M059J (cell line): ENCODE results near the gene EVA1C. TPM values are rescaled to one million over a fixed set of nuclear protein-coding genes. Genes with fewer than 3 reads are reported as not detected.
"Not testable (repeated sequence)": the region's sequence is repeated elsewhere in the genome, so short reads cannot be mapped to it uniquely, and the experiment has no call there.

Experiments
- DNase-seq: peaks from one replicate; pipeline ENCODE4 v3.0.0-alpha.2; 2012; ENCODE audit warnings: low read depth
- total RNA-seq: library from RNA; depleted of rRNA; stranded (reverse); fragments of >200 nt; shearing (Covaris generic); gene quantifications from 2 replicates; pipeline ENCODE4 v1.2.3, GENCODE V29; 2014

The EVA1C gene
- total RNA-seq, 1 experiment from 2014 or later: 10.4 TPM

DNA sequence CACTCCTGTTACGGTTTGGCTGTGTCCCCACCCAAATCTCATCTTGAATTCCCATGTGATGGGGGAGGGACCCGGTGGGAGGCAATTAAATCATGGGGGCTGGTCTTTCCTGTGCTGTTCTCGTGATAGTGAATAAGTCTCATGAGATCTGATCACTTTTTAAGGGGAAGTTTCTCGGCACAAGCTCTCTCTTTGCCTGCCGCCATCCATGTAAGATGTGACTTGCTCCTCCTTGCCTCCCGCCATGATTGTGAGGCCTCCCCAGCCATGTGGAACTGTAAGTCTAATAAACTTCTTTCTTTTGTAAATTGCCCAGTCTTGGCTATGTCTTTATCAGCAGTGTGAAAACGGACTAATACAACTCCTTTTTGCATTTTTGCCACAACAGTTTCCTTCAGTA lies 118.3 kb downstream of the EVA1C start:
- not testable (repeated sequence) for DNase-seq

DNA sequence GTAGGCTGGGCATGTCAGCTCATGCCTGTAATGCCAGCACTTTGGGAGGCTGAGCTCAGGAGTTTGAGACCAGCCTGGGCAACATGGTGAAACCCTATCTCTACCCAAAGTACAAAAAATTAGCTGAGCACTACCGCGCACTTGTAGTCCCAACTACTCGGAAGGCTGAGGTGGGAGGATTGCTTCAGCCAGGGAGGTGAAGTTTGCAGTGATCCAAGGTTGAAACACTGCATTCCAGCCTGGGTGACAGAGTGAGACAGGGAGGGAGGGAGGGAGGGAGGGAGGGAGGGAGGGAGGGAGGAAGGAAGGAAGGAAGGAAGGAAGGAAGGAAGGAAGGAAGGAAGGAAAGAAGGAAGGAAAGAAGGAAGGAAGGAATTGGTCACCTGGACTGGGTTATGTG lies 119.1 kb downstream of the EVA1C start:
- not testable (repeated sequence) for DNase-seq

DNA sequence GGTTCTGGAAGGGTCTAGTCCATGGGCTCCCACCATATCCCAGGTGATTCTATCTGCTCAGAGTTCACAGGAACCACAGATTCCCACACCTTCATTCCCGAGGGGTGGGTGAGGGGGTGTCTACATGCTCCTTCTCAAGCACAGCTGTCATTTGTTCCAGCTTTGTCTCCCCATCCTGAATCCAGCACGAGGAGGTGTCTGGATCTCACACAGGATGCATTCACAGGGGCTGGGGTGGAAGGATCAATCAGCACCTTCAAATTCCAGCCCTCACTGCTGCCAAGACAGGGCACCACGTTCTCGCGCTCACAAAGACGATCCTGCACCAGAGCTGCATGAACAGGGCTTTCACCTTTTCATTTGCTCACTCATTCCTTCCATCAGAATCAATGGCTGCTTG lies 120.1 kb downstream of the EVA1C start:
- DNase-seq: no peak

DNA sequence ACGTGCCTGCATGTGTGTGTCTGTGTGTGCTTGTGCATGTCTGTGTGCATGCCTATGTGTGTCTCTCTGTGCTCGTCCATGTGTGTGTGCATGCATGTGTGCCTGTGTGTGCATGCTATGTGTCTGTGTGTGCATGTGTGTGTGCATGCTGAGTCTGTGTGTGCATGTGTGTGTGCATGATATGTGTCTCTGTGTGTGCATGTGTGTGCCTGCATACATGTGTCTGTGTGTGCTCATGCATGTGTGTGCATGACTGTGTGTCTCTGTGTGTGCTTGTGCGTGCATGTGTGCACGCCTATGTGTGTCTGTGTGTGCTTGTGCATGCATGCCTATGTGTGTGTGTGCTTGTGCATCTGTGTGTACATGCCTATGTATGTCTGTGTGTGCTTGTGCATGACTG lies 120.5 kb downstream of the EVA1C start:
- DNase-seq: no peak

- no peak for DNase-seq
Observed at GRCh38 chr21:32533611-32534010, 121.1 kb downstream of the EVA1C start.

GRCh38 chr21:32534113-32534512 lies 121.6 kb downstream of the EVA1C start:
- DNase-seq: no peak

- no peak for DNase-seq
Observed at GRCh38 chr21:32535612-32536011, 123.1 kb downstream of the EVA1C start.

GRCh38 chr21:32537569-32537881 lies 125.0 kb downstream of the EVA1C start:
- no peak for DNase-seq

DNA sequence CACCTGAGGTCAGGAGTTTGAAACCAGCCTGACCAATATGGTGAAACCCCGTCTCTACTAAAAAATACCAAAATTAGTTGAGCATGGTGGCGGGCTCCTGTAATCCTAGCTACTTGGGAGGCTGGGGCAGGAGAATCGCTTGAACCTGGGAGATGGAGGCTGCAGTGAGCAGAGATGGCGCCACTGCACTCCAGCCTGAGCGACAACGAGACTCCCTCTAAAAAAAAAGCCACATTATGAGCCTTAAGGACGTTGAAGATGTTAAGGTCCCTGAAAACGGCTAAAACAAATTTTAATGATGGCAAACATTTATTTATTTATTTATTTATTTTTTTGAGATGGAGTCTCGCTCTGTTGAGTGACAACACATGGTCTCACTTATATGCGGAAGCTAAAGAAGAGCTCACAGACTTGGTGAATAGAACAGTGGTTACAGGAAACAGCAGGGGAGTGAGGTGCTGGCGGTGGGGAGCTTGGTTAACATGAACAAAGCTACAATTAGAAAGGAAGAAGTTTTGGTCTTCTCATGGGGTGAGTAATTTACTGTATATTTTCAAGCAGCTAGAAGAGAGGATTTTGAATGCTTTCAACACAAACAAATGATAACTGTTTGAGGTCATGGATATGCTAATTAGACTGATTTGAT lies 125.8 kb downstream of the EVA1C start:
- no peak for DNase-seq

- DNase-seq: no peak
Observed at GRCh38 chr21:32539378-32539777, 126.9 kb downstream of the EVA1C start.

GRCh38 chr21:32543056-32543455 lies 130.6 kb downstream of the EVA1C start:
- not testable (repeated sequence) for DNase-seq

- DNase-seq: no peak
Observed at GRCh38 chr21:32543975-32544374, 131.5 kb downstream of the EVA1C start.

GRCh38 chr21:32544697-32545096 lies 132.2 kb downstream of the EVA1C start:
- DNase-seq: no peak

DNA sequence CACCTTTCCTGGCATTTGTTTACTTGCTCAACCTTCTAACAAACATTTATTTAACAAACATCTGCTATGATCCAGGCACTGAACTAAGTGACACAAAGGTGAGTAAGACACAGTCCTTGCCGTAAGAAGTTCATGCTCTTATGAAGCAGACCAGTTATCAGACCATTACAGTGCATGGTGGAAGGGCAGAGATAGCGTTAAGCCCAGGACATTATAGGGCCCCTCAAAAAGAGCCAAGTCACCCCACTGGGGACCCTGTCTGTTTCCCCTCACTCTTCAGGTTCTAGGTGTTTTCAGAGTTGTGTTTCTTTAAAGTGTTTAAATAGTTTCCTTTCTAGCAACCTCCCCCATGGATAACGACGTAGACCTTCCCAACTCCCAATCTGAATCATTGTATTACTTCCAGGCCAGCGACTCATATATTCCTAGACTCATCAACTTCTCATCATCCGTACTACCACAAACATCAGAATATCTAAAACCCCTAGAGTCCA lies 133.5 kb downstream of the EVA1C start:
- DNase-seq: peak; percentile 81

- DNase-seq: no peak
Observed at GRCh38 chr21:32547018-32547417, 134.5 kb downstream of the EVA1C start.

DNA sequence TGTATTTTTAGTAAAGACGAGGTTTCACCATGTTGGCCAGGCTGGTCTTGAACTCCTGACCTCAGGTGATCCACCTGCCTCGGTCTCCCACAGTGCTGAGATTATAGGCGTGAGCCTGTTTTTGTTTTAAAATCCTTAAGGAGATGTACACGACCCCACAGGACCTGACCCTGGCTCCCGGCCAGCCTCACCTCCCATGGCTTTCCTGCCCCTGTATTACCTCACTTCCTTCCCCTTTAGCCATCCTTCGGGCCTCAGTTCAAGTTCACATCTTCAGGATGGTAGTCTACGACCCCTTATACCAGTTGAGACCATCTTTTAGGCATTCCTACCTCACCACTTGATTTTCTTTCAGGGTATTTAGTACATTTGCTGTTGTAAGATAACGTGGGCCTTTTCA lies 136.5 kb downstream of the EVA1C start:
- no peak for DNase-seq

DNA sequence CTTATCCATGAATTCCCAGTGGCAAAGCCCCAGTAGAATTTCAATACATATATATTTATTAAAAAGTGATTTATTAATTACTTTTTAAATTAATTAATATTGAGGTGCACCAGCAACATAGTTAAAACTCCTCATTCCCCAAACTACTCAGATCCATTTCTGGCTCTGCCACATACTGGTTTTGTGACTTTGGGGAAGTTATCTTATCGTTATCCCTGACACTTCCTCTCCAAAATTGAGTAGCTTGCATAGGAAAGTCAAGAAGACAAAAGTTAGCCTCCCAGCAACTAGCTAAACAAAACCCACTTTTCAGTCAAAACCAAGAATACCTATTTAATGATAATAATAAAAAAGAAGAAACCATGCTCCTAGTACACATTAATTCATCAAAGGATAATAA lies 136.9 kb downstream of the EVA1C start:
- DNase-seq: no peak

- DNase-seq: no peak
Observed at GRCh38 chr21:32549886-32550285, 137.4 kb downstream of the EVA1C start.

- DNase-seq: no peak
Observed at GRCh38 chr21:32554832-32555638, 142.5 kb downstream of the EVA1C start.

DNA sequence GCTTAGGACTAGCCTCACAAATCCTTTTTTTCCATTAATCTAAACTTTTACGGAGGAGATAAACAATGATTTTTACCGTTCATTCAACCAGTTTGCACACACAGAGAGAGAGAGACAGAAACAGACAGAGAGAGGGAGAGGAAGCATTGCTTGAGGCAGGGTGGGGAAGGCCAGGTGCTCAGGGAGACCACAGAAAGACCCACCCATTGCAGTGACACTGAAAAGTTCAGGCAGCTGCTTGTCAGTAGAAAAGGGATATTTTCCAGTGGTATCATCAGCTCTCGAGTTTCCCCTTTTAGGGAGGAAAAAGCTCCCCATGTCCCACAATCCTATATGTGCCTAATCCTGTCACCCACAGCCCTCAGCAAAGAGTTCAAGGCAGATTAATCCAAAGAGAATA lies 145.6 kb downstream of the EVA1C start:
- DNase-seq: no peak

DNA sequence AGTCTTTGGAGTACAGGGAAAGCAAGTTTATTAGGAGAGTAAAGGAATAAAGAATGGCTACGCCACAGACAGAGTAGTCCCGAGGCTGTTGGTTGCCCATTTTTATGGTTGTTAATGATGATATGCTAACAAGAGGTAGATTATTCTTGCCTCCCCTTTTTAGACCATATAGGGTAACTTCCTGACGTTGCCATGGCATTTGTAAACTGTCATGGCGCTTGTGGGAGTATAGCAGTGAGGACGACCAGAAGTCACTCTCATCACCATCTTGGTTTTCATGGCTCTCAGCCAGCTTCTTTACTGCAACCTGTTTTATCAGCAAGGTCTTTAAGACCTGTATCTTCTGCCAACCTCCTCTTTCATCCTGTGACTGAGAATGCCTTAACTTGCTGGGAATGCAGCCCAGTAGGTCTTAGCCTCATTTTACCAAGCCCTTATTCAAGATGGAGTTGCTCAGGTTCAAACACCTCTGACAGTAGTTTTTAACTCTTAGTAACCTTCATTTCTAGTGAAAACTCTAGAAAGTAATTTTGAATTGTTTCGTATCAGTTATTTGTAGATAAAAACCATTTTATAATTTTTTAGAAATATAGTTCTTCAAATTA lies 146.6 kb downstream of the EVA1C start:
- no peak for DNase-seq

- no peak for DNase-seq
Observed at GRCh38 chr21:32560896-32561295, 148.4 kb downstream of the EVA1C start.

- DNase-seq: not testable (repeated sequence)
Observed at GRCh38 chr21:32561476-32561875, 149.0 kb downstream of the EVA1C start.
